ENCODE data around the gene DEFB115. TPM values are rescaled to one million over a fixed set of nuclear protein-coding genes. Genes with fewer than 3 reads are reported as not detected.

The DEFB115 gene
- total and polyA plus RNA-seq, 9 of the 15 experiments (the other 6 are each of a cell fraction or from before 2014, with no cell fraction given), result not detected

DNA sequence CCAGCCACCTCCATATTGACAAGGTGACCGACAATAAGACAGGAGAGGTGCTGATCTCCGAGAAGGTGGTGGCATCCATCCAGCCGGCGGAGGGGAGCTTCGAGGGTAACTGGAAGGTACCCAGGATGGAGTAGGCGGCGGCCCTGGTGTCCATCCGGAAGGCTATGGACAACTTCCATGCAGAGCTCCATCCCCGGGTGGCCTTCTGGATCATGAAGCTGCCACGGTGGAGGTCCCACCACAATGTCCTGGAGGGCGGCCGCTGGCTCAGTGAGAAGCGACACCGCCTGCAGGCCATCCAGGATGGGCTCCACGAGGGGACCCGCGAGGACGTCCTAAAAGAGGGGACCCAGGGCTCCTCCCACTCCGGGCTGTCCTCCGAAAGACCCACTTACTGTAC lies 17.0 kb downstream of the DEFB115 start:
- H3K27me3 ChIP-seq (ENCODE audit: control insufficient read depth in 2 of 2, insufficient read depth in 2 of 2, low read length in 2 of 2), result no peaks in the 10 kb centered on the region
- in situ Hi-C loops (cut with MboI), result loop anchor here (25.0 kb wide), 1 partner anchor 1512 kb away; no protein-coding TSS in a partner anchor
- H4K20me1 ChIP-seq (replicated peaks; ENCODE audit: control insufficient read depth, insufficient read depth, low read length), result no peaks in the 10 kb centered on the region
- no peak for ATAC-seq
- no peaks in the 10 kb centered on the region for H3K9me1 ChIP-seq (ENCODE audit: control insufficient read depth, insufficient read depth, low read length)
- no peaks in the 10 kb centered on the region for H3K4me1 ChIP-seq (replicated peaks in 1 of 2; ENCODE audit: control insufficient read depth in 2 of 2, insufficient read depth in 2 of 2, low read length in 2 of 2)
- H3K36me3 ChIP-seq (ENCODE audit: control insufficient read depth, insufficient read depth, low read length), result no peaks in the 10 kb centered on the region
- no peak overlapping the region for H3K9ac ChIP-seq (ENCODE audit: insufficient read depth in 1 of 2, low read depth in 2 of 2, low read length in 2 of 2)
- BruUV-seq (replicated peaks), result no TSS peak
- no peak for FAIRE-seq
- WGBS (ENCODE audit: insufficient coverage, low coverage, missing lambda C conversion rate), result 1% methylated on average over 20 of the region's 20 CpGs
- H2AFZ ChIP-seq (ENCODE audit: low read depth, low read length), result no peak overlapping the region
- H3K79me2 ChIP-seq (ENCODE audit: control insufficient read depth, insufficient read depth, low read length), result no peaks in the 10 kb centered on the region
- H3K9me3 ChIP-seq (replicated peaks; ENCODE audit: control insufficient read depth, insufficient read depth, low read depth, low read length), result no peaks in the 10 kb centered on the region
- no peak overlapping the region for H3K4me3 ChIP-seq
- ChIA-PET CTCF (ENCODE audit: low intra/inter-chr PET ratio) (no interaction called here), POLR2A (no interaction called here)
- H3K27ac ChIP-seq (ENCODE audit: extremely low read depth, low read depth, low read length), result no peak overlapping the region
- no peak for DNase-seq (ENCODE audit: extremely low read depth in 1 of 4, low spot score in 3 of 4)
- intact Hi-C loops (cut with micrococcal nuclease), result no loop called here
- H3K4me2 ChIP-seq (ENCODE audit: insufficient read depth, low read length), result no peak overlapping the region
- no peak for TF ChIP-seq NR2C1 (IDR thresholded peaks at IDR 0.05)
- no peak for TF ChIP-seq NR2C1 (tag; IDR thresholded peaks at IDR 0.05)
- no peak for TF ChIP-seq TCFL5 (CRISPR knock-in tag; conservative IDR thresholded peaks at IDR 0.05)
- no peak for TF ChIP-seq LARP7 (IDR thresholded peaks at IDR 0.05)
- no peak for TF ChIP-seq ZNF778 (CRISPR knock-in tag; IDR thresholded peaks at IDR 0.05)
- TF ChIP-seq ZBED1 (IDR thresholded peaks at IDR 0.05), result no peak
- TF ChIP-seq, protein P1, sequence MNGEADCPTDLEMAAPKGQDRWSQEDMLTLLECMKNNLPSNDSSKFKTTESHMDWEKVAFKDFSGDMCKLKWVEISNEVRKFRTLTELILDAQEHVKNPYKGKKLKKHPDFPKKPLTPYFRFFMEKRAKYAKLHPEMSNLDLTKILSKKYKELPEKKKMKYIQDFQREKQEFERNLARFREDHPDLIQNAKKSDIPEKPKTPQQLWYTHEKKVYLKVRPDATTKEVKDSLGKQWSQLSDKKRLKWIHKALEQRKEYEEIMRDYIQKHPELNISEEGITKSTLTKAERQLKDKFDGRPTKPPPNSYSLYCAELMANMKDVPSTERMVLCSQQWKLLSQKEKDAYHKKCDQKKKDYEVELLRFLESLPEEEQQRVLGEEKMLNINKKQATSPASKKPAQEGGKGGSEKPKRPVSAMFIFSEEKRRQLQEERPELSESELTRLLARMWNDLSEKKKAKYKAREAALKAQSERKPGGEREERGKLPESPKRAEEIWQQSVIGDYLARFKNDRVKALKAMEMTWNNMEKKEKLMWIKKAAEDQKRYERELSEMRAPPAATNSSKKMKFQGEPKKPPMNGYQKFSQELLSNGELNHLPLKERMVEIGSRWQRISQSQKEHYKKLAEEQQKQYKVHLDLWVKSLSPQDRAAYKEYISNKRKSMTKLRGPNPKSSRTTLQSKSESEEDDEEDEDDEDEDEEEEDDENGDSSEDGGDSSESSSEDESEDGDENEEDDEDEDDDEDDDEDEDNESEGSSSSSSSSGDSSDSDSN (IDR thresholded peaks at IDR 0.05; ENCODE audit: borderline replicate concordance in 1 of 2, low read depth in 2 of 2, low read length in 2 of 2), result no peak
- no peak for TF ChIP-seq DACH1 (IDR thresholded peaks at IDR 0.05; ENCODE audit: partially characterized antibody)
- TF ChIP-seq CBFA2T3 (IDR thresholded peaks at IDR 0.05), result no peak
- TF ChIP-seq POU5F1 (IDR thresholded peaks at IDR 0.05; ENCODE audit: borderline replicate concordance, low read depth, low read length, partially characterized antibody), result no peak
- no peak for TF ChIP-seq FIP1L1 (IDR thresholded peaks at IDR 0.05; ENCODE audit: low read depth, low read length, poor library complexity, severe bottlenecking)
- no peak for TF ChIP-seq HEY1 (CRISPR knock-in tag; IDR thresholded peaks at IDR 0.05; ENCODE audit: borderline replicate concordance)
- TF ChIP-seq ERF (CRISPR knock-in tag; IDR thresholded peaks at IDR 0.05), result no peak
- TF ChIP-seq, protein P2, sequence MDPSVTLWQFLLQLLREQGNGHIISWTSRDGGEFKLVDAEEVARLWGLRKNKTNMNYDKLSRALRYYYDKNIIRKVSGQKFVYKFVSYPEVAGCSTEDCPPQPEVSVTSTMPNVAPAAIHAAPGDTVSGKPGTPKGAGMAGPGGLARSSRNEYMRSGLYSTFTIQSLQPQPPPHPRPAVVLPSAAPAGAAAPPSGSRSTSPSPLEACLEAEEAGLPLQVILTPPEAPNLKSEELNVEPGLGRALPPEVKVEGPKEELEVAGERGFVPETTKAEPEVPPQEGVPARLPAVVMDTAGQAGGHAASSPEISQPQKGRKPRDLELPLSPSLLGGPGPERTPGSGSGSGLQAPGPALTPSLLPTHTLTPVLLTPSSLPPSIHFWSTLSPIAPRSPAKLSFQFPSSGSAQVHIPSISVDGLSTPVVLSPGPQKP (CRISPR knock-in tag; IDR thresholded peaks at IDR 0.05), result no peak
- TF ChIP-seq, protein P3, sequence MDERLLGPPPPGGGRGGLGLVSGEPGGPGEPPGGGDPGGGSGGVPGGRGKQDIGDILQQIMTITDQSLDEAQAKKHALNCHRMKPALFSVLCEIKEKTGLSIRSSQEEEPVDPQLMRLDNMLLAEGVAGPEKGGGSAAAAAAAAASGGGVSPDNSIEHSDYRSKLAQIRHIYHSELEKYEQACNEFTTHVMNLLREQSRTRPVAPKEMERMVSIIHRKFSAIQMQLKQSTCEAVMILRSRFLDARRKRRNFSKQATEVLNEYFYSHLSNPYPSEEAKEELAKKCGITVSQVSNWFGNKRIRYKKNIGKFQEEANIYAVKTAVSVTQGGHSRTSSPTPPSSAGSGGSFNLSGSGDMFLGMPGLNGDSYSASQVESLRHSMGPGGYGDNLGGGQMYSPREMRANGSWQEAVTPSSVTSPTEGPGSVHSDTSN (CRISPR knock-in tag; IDR thresholded peaks at IDR 0.05; ENCODE audit: low read depth), result no peak
- TF ChIP-seq, protein P3 (tag; conservative IDR thresholded peaks at IDR 0.05; ENCODE audit: low read depth), result no peak
- TF ChIP-seq, protein P4, sequence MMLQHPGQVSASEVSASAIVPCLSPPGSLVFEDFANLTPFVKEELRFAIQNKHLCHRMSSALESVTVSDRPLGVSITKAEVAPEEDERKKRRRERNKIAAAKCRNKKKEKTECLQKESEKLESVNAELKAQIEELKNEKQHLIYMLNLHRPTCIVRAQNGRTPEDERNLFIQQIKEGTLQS (IDR thresholded peaks at IDR 0.05), result no peak
- TF ChIP-seq, protein P4 (CRISPR knock-in tag; conservative IDR thresholded peaks at IDR 0.05), result no peak
